ENCODE data around the gene STON1.

- no peak for TF ChIP-seq POLR2A (IDR thresholded peaks at IDR 0.05)
- TF ChIP-seq, protein P1, sequence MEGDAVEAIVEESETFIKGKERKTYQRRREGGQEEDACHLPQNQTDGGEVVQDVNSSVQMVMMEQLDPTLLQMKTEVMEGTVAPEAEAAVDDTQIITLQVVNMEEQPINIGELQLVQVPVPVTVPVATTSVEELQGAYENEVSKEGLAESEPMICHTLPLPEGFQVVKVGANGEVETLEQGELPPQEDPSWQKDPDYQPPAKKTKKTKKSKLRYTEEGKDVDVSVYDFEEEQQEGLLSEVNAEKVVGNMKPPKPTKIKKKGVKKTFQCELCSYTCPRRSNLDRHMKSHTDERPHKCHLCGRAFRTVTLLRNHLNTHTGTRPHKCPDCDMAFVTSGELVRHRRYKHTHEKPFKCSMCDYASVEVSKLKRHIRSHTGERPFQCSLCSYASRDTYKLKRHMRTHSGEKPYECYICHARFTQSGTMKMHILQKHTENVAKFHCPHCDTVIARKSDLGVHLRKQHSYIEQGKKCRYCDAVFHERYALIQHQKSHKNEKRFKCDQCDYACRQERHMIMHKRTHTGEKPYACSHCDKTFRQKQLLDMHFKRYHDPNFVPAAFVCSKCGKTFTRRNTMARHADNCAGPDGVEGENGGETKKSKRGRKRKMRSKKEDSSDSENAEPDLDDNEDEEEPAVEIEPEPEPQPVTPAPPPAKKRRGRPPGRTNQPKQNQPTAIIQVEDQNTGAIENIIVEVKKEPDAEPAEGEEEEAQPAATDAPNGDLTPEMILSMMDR (IDR thresholded peaks at IDR 0.05): no peak
Observed at GRCh38 chr2:48605482-48606175, 75.7 kb downstream of the STON1 start.

Data from vagina (tissue), 2 donors.